Calu3 (cell line): ENCODE results near the gene SUFU. TPM values are rescaled to one million over a fixed set of nuclear protein-coding genes. Genes with fewer than 3 reads are reported as not detected.
"Not testable (repeated sequence)": the region's sequence is repeated elsewhere in the genome, so short reads cannot be mapped to it uniquely, and the experiment has no call there.

ENCODE experiments used
- Bru-seq: library from RNA; stranded (reverse); fragments of 400-500 nt; gene quantifications from one replicate; lab custom pipeline; 2021; lab: Mats Ljungman, UMichigan
- BruChase-seq, 2 experiments: library from RNA; stranded (reverse); fragments of 400-500 nt; gene quantifications; one replicate each; lab custom pipeline; 2021; lab: Mats Ljungman, UMichigan
- BruUV-seq: library from RNA; stranded (reverse); fragments of 400-500 nt; replicated peaks from 2 replicates; lab custom pipeline; 2021; lab: Mats Ljungman, UMichigan
- CTCF ChIA-PET: fragments of 300-600 bp; sonication (Branson Sonifier 250); formaldehyde crosslinking; loops from one replicate; lab custom pipeline; 2022; ENCODE audit warnings: antibody characterized with exemption; lab: Charles Lee
- DNase-seq: peaks from one replicate; pipeline ENCODE4 v3.0.0; 2022
- H3K27ac Mint-ChIP-seq: one replicate; pipeline ENCODE4 v1.8.0; 2022; ENCODE audit warnings: mixed read lengths; ENCODE audit not compliant: unreplicated experiment
- H3K27me3 Mint-ChIP-seq: one replicate; pipeline ENCODE4 v1.8.0; 2022; ENCODE audit warnings: mixed read lengths; ENCODE audit not compliant: unreplicated experiment
- H3K36me3 Mint-ChIP-seq: one replicate; pipeline ENCODE4 v1.8.0; 2022; ENCODE audit warnings: mild to moderate bottlenecking, moderate library complexity, mixed read lengths; ENCODE audit not compliant: insufficient read depth, unreplicated experiment
- H3K4me1 Mint-ChIP-seq: one replicate; pipeline ENCODE4 v1.8.0; 2022; ENCODE audit warnings: mild to moderate bottlenecking, low read depth, mixed read lengths; ENCODE audit not compliant: unreplicated experiment
- H3K4me3 Mint-ChIP-seq: one replicate; pipeline ENCODE4 v1.8.0; 2022; ENCODE audit warnings: mild to moderate bottlenecking, low read depth, moderate library complexity, mixed read lengths; ENCODE audit not compliant: unreplicated experiment
- H3K9me3 Mint-ChIP-seq: one replicate; pipeline ENCODE4 v1.8.0; 2022; ENCODE audit warnings: low read depth, mixed read lengths; ENCODE audit not compliant: unreplicated experiment
- intact Hi-C: fragments of 100-400 bp; cut with micrococcal nuclease; formaldehyde crosslinking; loops from one replicate; pipeline ENCODE4 v1.10.0; 2022; ENCODE audit not compliant: unreplicated experiment
- long read RNA-seq: library from polyadenylated mRNA; stranded (forward); transcript quantifications from one replicate; pipeline ENCODE4 v2.0.0, GENCODE V29; 2022
- total RNA-seq: library from RNA; stranded (reverse); gene quantifications from 2 replicates; pipeline ENCODE4 v1.2.3, GENCODE V29; 2022
- TF ChIP-seq, protein P1 (sequence below): fragments of 200-600 bp; IDR thresholded peaks from one replicate; pipeline ENCODE4 v1.8.0; 2022; ENCODE audit warnings: antibody characterized with exemption; ENCODE audit not compliant: unreplicated experiment

Gene SUFU
- total RNA-seq (6.7 and 7.0 TPM in 2 replicates), Bru-seq, nascent RNA (percentile 47 among the genes with signal in this experiment), BruChase-seq, experiment 1, labeled RNA remaining after a 6-hour chase (percentile 46 among the genes with signal in this experiment), BruChase-seq, experiment 2, labeled RNA remaining after a 2-hour chase (percentile 49 among the genes with signal in this experiment)
- long read RNA-seq, full-length matches to known transcripts: 1 of 4 reads
- long read RNA-seq, partial matches to known transcripts: 0 of 4 reads
- long read RNA-seq, other reads (novel, unspliced or antisense): 3 of 4 reads

DNA sequence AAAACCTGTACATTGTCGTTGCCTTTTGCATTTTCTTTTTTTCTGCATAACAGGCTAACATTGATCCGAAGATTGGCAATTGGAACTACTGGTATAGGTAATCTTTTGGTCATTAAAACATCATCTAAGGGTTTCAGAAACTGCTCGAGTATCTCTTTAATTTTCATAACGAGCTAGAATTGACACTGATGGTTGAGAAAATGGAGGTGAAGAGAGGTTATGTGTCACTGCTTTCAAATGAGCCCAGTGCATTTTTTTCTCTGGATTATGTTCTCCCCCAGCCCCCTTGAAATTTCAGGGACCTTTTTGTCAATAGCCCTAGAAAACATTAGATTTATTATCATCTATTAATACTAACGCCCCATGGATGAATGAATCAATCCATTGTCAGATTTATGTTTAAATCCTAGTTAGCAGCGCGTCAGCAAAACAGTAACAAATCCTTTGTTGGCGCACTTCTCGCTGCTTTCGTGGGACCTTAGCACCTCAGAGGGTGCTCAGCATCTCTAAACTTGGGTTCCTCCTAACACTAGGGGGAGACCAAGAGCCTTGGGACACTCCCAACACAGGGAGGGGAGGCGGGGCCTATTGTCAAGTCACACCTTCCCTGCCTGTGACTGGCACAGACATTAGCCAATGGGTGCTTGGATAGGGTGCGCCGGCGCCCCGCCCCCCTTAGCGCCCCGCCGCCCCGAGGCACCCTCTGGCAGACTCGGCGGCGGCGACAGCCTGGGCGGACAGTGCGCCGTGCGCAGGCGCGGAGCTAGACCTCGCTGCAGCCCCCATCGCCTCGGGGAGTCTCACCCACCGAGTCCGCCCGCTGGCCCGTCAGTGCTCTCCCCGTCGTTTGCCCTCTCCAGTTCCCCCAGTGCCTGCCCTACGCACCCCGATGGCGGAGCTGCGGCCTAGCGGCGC lies at the start of gene SUFU:
TSS of gene SUFU (plus strand) at position 709 of the 915 bp plus-strand sequence. CDS start at position 890, 181 bp downstream.
- intact Hi-C loops: loop anchor here (2.0 to 10.0 kb wide), 2 partner anchors 81 to 141 kb away; partner anchors contain the start of gene TRIM8
- TF ChIP-seq, protein P1, sequence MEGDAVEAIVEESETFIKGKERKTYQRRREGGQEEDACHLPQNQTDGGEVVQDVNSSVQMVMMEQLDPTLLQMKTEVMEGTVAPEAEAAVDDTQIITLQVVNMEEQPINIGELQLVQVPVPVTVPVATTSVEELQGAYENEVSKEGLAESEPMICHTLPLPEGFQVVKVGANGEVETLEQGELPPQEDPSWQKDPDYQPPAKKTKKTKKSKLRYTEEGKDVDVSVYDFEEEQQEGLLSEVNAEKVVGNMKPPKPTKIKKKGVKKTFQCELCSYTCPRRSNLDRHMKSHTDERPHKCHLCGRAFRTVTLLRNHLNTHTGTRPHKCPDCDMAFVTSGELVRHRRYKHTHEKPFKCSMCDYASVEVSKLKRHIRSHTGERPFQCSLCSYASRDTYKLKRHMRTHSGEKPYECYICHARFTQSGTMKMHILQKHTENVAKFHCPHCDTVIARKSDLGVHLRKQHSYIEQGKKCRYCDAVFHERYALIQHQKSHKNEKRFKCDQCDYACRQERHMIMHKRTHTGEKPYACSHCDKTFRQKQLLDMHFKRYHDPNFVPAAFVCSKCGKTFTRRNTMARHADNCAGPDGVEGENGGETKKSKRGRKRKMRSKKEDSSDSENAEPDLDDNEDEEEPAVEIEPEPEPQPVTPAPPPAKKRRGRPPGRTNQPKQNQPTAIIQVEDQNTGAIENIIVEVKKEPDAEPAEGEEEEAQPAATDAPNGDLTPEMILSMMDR: peak; percentile 49
- Mint-ChIP-seq H3K4me1 (no peaks in the 10 kb centered on the region), H3K9me3 (no peaks in the 10 kb centered on the region), H3K27me3 (no peaks in the 10 kb centered on the region), H3K36me3 (peaks cover 17% of the 10 kb centered on the region), H3K4me3 (no peak within 1 kb of the TSS), H3K27ac (peak within 1 kb of the TSS; percentile 63)
- no TSS peak for BruUV-seq
- peak; percentile 96 for DNase-seq
- CTCF ChIA-PET: interaction anchor here (0.6 to 3.3 kb wide), 8 partner anchors 76 to 185 kb away, joined by 3 to 31 read pairs (median 3); no protein-coding TSS in a partner anchor

DNA sequence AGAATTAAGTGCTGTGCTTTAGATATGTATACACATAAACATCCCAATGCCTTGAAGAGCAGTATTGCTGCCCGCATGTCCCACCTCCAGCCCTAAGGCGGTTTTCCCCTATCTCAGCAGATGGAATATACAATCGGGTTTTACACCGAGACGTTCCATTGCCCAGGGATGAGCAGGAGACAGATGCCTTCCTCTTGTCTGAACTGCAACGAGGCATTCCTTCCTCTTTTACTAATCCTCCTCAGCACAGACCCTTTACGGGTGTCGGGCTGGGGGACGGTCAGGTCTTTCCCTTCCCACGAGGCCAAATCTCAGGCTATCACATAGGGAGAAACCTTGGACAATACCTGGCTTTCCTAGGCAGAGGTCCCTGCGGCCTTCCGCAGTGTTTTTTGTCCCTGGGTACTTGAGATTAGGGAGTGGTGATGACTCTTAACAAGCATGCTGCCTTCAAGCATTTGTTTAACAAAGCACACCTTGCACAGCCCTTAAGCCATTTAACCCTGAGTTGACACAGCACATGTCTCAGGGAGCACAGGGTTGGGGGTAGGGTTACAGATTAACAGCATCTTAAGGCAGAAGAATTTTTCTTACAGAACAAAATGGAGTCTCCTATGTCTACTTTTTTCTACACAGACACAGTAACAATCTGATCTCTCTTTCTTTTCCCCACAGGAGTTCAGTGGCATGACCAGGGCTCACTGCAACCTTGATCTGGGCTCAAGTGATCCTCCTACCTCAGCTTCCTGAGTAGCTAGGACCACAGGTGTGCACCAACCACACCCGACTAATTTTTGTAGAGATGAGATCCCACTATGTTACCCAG lies 48.9 kb upstream of the SUFU start:
- H3K27ac Mint-ChIP-seq, BruUV-seq, H3K4me1 Mint-ChIP-seq: not testable (repeated sequence)

DNA sequence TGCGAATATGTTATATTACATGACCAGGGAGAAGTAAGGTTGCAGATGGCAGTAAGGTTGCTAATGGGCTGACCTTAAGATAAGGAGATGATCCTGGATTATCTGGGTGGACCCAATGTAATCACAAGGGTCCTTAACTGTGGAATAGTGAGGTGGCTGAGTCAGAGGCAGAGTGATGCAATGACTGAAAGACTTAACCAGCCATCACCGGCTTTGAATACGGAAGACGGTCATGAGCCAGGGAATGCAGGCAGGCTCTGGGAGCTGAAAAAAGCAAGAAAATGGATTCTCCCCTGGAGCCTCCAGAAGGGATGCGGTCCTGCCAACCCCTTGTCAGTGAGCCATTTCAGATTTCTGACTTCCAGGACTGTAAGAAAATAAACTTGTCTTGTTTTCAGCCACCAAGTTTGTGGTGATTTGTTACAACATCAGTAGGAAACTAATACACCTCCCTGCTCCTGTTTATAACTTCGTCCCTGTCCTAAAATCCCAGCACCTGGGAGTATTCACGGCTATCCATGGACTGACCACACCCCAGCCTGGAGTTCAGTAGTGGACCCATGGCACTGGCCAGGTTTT lies 47.8 kb upstream of the SUFU start:
- Mint-ChIP-seq H3K4me1 (peaks cover 4% of the 10 kb centered on the region), H3K36me3 (peaks cover 20% of the 10 kb centered on the region), H3K27ac (no peak overlapping the region), H3K4me3 (no peak overlapping the region), H3K9me3 (no peaks in the 10 kb centered on the region), H3K27me3 (no peaks in the 10 kb centered on the region)
- no TSS peak for BruUV-seq
- DNase-seq: no peak
- CTCF ChIA-PET: no interaction called here
- TF ChIP-seq, protein P1: no peak
- intact Hi-C loops: no loop called here

More for the DNA sequence above, 48.9 kb upstream of the SUFU start:
- CTCF ChIA-PET, DNase-seq, H3K4me3 Mint-ChIP-seq, H3K9me3 Mint-ChIP-seq, H3K27me3 Mint-ChIP-seq, intact Hi-C loops: not testable (repeated sequence)
- peaks cover 29% of the 10 kb centered on the region for H3K36me3 Mint-ChIP-seq

DNA sequence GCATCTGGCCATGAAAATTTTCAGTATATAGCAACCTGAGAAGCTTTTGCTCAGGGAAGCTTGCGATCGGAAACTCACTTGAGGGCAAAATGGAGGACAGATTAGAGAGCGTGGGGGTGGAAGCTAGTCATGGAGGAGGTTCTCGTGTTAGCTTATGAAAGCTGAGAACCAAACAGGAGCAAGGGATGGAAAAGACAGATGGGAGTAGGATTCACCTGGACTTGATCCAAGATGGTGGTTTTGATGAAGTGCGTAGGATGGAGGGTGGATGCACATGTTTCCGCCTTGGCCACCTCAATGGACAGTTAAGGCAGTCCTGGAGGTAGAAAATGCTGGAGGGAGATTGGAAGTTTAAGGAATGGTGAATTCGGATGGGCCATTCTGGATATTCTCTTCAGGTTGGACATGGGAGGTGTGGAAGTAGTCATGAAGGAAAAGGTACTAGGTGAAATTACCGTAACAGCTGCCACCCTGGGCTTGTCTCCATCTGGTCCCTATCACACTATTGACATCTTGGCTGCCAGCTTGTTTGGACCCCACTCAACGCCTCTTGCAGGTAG lies 46.1 kb upstream of the SUFU start:
- TF ChIP-seq, protein P1: no peak
- Mint-ChIP-seq H3K27ac (peak overlapping the region; percentile 29), H3K9me3 (no peaks in the 10 kb centered on the region), H3K27me3 (no peaks in the 10 kb centered on the region), H3K36me3 (peaks cover 22% of the 10 kb centered on the region), H3K4me3 (no peak overlapping the region), H3K4me1 (peaks cover 20% of the 10 kb centered on the region)
- DNase-seq: no peak
- no TSS peak for BruUV-seq
- CTCF ChIA-PET: interaction anchor here (0.6 kb wide), 1 partner anchor 405 kb away, joined by 3 read pairs; no protein-coding TSS in a partner anchor
- intact Hi-C loops: no loop called here
